ENCODE results near the gene GMNC. TPM values are rescaled to one million over a fixed set of nuclear protein-coding genes. Genes with fewer than 3 reads are reported as not detected.
"Not testable (repeated sequence)": the region's sequence is repeated elsewhere in the genome, so short reads cannot be mapped to it uniquely, and the experiment has no call there.

GMNC gene, protein sequence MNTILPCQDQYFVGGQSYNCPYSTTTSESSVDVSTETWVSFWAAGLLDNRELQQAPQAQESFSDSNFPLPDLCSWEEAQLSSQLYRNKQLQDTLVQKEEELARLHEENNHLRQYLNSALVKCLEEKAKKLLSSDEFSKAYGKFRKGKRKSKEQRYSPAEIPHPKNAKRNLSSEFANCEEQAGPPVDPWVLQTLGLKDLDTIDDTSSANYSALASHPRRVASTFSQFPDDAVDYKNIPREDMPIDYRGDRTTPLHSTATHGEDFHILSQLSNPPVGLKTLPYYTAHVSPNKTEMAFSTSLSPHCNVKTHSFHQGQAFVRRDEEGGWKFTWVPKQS
- total RNA-seq, result not detected

- H3K9me3 Mint-ChIP-seq, result no peaks in the 10 kb centered on the region
- DNase-seq (ENCODE audit: low spot score in 2 of 2), result peak in 1 of 2 donors; percentile 38
- peak; percentile 64 to 96 for ATAC-seq
- no peak within 1 kb of the TSS for H3K27ac Mint-ChIP-seq
- peaks cover 0 to 11% of the 10 kb centered on the region in 2 donors for H3K36me3 Mint-ChIP-seq
Measured at GRCh38 chr3:190862209-190863118, at the start of gene GMNC. TSS of gene GMNC (minus strand) at chr3:190862694. CDS start at chr3:190862615, 79 bp downstream.

GRCh38 chr3:190911382-190911781, 48.9 kb upstream of the GMNC start:
- DNase-seq (ENCODE audit: low spot score in 2 of 2), result no peak
- no peaks in the 10 kb centered on the region for H3K36me3 Mint-ChIP-seq

GRCh38 chr3:190909908-190910307, 47.4 kb upstream of the GMNC start:
- Mint-ChIP-seq H3K27ac (no peak overlapping the region), H3K36me3 (peaks cover 0 to 2% of the 10 kb centered on the region in 2 donors), H3K9me3 (peaks cover 9 to 12% of the 10 kb centered on the region in 2 donors)
- ATAC-seq (no peak), DNase-seq (ENCODE audit: low spot score in 2 of 2) (no peak)

More at GRCh38 chr3:190911382-190911781, 48.9 kb upstream of the GMNC start:
- H3K27ac Mint-ChIP-seq, result no peak overlapping the region
- H3K9me3 Mint-ChIP-seq, result peaks cover 6 to 9% of the 10 kb centered on the region in 2 donors
- no peak for ATAC-seq

- Mint-ChIP-seq H3K9me3 (peaks cover 27 to 38% of the 10 kb centered on the region in 2 donors), H3K27ac (no peak overlapping the region), H3K36me3 (peaks cover 0 to 5% of the 10 kb centered on the region in 2 donors)
- ATAC-seq (no peak), DNase-seq (ENCODE audit: low spot score in 2 of 2) (no peak)
Measured at GRCh38 chr3:190903156-190903555, 40.7 kb upstream of the GMNC start.

DNA sequence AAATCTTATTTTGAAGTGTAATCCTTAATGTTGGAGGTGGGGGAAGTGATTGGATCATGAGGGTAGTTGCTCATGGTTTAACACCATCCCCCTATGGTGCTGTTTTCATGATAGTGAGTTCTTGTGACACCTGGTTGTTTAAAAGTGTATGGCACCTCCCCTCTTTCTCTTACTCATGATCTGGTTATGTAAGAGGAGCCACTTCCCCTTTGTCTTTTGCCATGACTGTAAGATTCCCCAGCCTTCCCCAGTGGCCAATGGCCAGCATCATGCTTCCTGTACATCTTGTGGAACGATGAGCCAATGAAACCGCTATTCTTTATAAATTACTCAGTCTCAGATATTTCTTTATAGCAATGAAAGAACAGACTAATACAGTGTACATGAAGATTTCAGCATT, 39.8 kb upstream of the GMNC start:
- H3K27ac Mint-ChIP-seq, result no peak overlapping the region
- peaks cover 32 to 39% of the 10 kb centered on the region in 2 donors for H3K9me3 Mint-ChIP-seq
- H3K36me3 Mint-ChIP-seq, result peaks cover 0 to 5% of the 10 kb centered on the region in 2 donors
- no peak for DNase-seq (ENCODE audit: low spot score in 2 of 2)
- ATAC-seq, result no peak

DNA sequence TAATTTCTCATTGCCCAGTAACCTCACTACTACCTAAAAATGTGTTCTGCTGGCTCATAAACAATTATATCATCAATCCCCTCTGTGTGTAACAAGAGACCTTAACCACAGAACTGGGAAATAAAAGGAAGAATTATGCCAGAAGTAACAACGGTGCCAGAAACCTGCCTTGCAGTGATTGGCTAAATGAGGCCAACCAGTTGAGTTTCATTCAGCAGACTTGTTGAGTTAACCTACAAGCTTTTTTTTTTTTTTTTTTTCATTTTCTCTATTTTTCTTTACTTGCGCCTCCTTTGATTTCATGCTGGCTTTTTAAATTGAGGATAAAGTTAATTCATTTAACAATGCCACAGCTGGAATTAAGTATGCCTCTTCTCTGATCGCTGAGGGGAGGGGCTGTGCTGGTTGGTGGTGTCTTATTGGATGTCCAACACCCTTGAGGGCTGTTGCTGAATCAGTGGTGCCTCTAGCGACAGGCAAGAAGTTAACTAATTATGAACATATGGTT, 30.0 kb upstream of the GMNC start:
- ATAC-seq (no peak), DNase-seq (ENCODE audit: low spot score in 2 of 2) (no peak)
- Mint-ChIP-seq H3K36me3 (no peaks in the 10 kb centered on the region), H3K27ac (no peak overlapping the region), H3K9me3 (peaks cover 21 to 23% of the 10 kb centered on the region in 2 donors)

- DNase-seq (ENCODE audit: low spot score in 2 of 2) (no peak), ATAC-seq (no peak)
- H3K36me3 Mint-ChIP-seq, result no peaks in the 10 kb centered on the region
- H3K9me3 Mint-ChIP-seq, result no peaks in the 10 kb centered on the region
- H3K27ac Mint-ChIP-seq, result no peak overlapping the region
Measured at GRCh38 chr3:190886945-190887344, 24.5 kb upstream of the GMNC start.

GRCh38 chr3:190883973-190884832, 21.7 kb upstream of the GMNC start:
- DNase-seq (ENCODE audit: low spot score in 2 of 2), result peak in 1 of 2 donors; percentile 14
- Mint-ChIP-seq H3K27ac (no peak overlapping the region), H3K9me3 (no peaks in the 10 kb centered on the region), H3K36me3 (no peaks in the 10 kb centered on the region)
- ATAC-seq, result no peak

DNA sequence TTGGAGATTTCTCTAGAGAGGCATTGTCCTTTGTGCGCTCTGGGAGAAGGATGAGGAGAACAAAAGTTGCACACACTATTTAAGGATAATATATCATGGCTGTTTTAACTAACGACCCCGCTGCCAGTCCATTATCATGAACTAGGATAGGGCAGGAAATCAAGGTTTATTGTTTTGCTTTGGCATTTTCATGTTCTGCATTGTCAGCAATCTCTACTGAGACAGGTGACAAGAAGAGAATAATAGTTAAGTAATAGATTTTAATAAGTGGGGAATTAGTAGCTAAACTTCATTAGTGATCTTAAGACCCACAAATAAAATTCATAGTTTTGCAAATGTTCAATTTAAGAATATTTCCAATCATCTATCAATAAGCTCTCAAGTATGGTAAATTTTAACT, 20.6 kb upstream of the GMNC start:
- DNase-seq (ENCODE audit: low spot score in 2 of 2) (no peak), ATAC-seq (no peak)
- H3K27ac Mint-ChIP-seq, result no peak overlapping the region
- H3K36me3 Mint-ChIP-seq, result no peaks in the 10 kb centered on the region
- no peaks in the 10 kb centered on the region for H3K9me3 Mint-ChIP-seq

- DNase-seq (ENCODE audit: low spot score in 2 of 2) (peak in 1 of 2 donors; percentile 17), ATAC-seq (no peak)
- no peaks in the 10 kb centered on the region for H3K9me3 Mint-ChIP-seq
- no peaks in the 10 kb centered on the region for H3K36me3 Mint-ChIP-seq
- no peak overlapping the region for H3K27ac Mint-ChIP-seq
Measured at GRCh38 chr3:190877925-190878324, 15.4 kb upstream of the GMNC start.

DNA sequence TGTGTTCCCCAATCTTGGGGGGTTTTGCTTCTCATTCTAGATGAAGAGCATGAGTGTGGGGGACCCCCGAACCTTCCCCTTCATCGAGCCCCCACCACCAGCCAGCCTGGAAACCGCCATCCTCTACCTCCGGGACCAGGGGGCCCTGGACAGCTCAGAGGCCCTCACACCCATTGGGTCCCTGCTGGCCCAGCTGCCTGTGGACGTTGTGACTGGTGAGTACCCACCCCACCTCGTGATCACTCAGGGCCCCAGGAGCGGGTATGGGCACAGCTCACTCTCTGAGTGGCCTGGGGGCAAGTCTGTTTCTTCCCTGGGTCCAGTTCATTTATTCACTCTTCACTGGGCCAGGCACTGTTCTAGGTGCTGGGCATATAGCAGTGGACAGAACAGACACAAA, 13.9 kb upstream of the GMNC start:
- H3K36me3 Mint-ChIP-seq; DNase-seq (ENCODE audit: low spot score in 2 of 2); ATAC-seq; H3K9me3 Mint-ChIP-seq; H3K27ac Mint-ChIP-seq: not testable (repeated sequence)

- H3K9me3 Mint-ChIP-seq; H3K36me3 Mint-ChIP-seq; DNase-seq (ENCODE audit: low spot score in 2 of 2); ATAC-seq; H3K27ac Mint-ChIP-seq: not testable (repeated sequence)
Measured at GRCh38 chr3:190875061-190875460, 12.6 kb upstream of the GMNC start.

DNA sequence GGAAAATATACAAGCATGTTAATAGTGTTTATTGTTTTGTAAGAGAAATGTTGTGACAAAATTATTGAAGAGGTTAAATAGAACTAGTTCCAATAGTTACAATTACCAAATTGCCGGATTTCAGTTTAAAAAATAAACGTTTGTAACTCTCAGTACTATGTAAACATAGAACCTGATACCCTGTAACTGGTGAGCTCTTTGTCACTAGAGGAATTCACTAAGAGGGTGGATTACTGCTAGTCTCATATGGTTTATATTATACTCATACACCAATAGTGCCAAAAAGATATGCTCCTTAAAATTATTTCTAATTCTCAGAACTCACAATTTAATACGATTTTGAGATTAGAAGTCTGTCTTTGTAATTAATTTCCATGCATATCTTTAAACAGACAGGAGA, 7.6 kb upstream of the GMNC start:
- DNase-seq (ENCODE audit: low spot score in 2 of 2), result no peak
- no peaks in the 10 kb centered on the region for H3K36me3 Mint-ChIP-seq
- H3K27ac Mint-ChIP-seq, result no peak overlapping the region
- ATAC-seq, result no peak
- H3K9me3 Mint-ChIP-seq, result no peaks in the 10 kb centered on the region

DNA sequence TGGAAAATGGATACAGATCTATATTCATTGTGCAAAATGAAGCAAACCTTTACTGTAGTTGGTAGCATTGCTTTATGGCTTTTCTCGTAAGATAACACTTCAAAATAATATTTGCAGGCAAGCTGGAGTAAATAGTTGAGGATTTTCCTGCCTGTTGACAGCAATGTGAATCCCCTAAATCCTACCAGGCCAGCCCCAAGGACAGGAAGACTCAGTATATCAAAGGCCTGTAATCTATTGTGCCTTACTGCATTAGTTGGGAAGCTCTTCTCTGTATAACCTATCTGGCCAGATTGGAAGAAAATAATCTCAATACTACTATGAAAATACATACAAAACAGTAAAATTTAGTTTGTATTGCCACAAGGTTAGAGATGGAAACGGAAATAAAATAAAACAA, 4.6 kb upstream of the GMNC start:
- Mint-ChIP-seq H3K27ac (no peak overlapping the region), H3K9me3 (no peaks in the 10 kb centered on the region), H3K36me3 (peaks cover 0 to 4% of the 10 kb centered on the region in 2 donors)
- no peak for ATAC-seq
- no peak for DNase-seq (ENCODE audit: low spot score in 2 of 2)

DNA sequence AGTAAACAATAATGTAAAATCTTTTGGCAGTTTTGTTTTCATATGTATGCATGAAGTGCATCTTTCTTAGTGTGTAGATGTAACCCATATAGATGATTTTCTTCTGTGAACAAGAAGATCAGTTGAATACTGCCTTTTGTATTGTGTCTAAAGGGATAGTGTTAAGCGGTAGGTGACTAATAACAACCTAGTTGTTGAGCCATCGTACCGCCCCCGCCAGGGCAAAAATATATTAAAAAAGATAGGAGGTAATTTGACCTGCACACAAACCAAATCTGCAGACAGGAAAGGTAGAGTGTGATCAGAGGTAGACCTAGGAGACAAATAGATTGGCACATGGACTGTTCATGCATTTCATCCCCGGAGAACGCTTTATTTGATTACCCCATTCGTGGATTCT, 3.3 kb upstream of the GMNC start:
- ATAC-seq (no peak), DNase-seq (ENCODE audit: low spot score in 2 of 2) (no peak)
- Mint-ChIP-seq H3K9me3 (no peaks in the 10 kb centered on the region), H3K36me3 (peaks cover 0 to 11% of the 10 kb centered on the region in 2 donors), H3K27ac (no peak overlapping the region)

GRCh38 chr3:190865419-190865818, 2.9 kb upstream of the GMNC start:
- peaks cover 0 to 11% of the 10 kb centered on the region in 2 donors for H3K36me3 Mint-ChIP-seq
- H3K9me3 Mint-ChIP-seq, result no peaks in the 10 kb centered on the region
- no peak overlapping the region for H3K27ac Mint-ChIP-seq
- no peak for DNase-seq (ENCODE audit: low spot score in 2 of 2)
- no peak for ATAC-seq
